Measurements from ENCODE around the gene SIDT2.
"Not testable (repeated sequence)": the region's sequence is repeated elsewhere in the genome, so short reads cannot be mapped to it uniquely, and the experiment has no call there.

SIDT2 gene

GRCh38 chr11:117205211-117205818, 26.8 kb downstream of the SIDT2 start:
- DNase-seq, result no peak

GRCh38 chr11:117206111-117206510, 27.6 kb downstream of the SIDT2 start:
- not testable (repeated sequence) for DNase-seq

- not testable (repeated sequence) for DNase-seq
Measured at GRCh38 chr11:117206859-117207258, 28.3 kb downstream of the SIDT2 start.

- not testable (repeated sequence) for DNase-seq
Measured at GRCh38 chr11:117207481-117207880, 28.9 kb downstream of the SIDT2 start.

- DNase-seq, result not testable (repeated sequence)
Measured at GRCh38 chr11:117208710-117209109, 30.2 kb downstream of the SIDT2 start.

GRCh38 chr11:117209351-117210125, 31.0 kb downstream of the SIDT2 start:
- DNase-seq, result not testable (repeated sequence)

GRCh38 chr11:117210620-117211019, 32.1 kb downstream of the SIDT2 start:
- no peak for DNase-seq

GRCh38 chr11:117212697-117213355, 34.3 kb downstream of the SIDT2 start:
- no peak for DNase-seq

GRCh38 chr11:117214404-117215110, 36.0 kb downstream of the SIDT2 start:
- DNase-seq, result no peak

- no peak for DNase-seq
Measured at GRCh38 chr11:117217141-117218084, 38.9 kb downstream of the SIDT2 start.

- DNase-seq, result no peak
Measured at GRCh38 chr11:117218133-117218915, 39.8 kb downstream of the SIDT2 start.

GRCh38 chr11:117219001-117219400, 40.5 kb downstream of the SIDT2 start:
- no peak for DNase-seq

- no peak for DNase-seq
Measured at GRCh38 chr11:117219455-117219854, 40.9 kb downstream of the SIDT2 start.

GRCh38 chr11:117219995-117220394, 41.5 kb downstream of the SIDT2 start:
- DNase-seq, result no peak

GRCh38 chr11:117220568-117220967, 42.0 kb downstream of the SIDT2 start:
- DNase-seq, result no peak

- DNase-seq, result no peak
Measured at GRCh38 chr11:117220999-117221774, 42.6 kb downstream of the SIDT2 start.

GRCh38 chr11:117221775-117222517, 43.4 kb downstream of the SIDT2 start:
- no peak for DNase-seq

GRCh38 chr11:117222991-117223740, 44.6 kb downstream of the SIDT2 start:
- DNase-seq, result no peak
